Gastroesophageal sphincter (tissue), 4 donors: ENCODE data around the gene FCER2. TPM values are rescaled to one million over a fixed set of nuclear protein-coding genes. Genes with fewer than 3 reads are reported as not detected.

Experiments used
- ATAC-seq: fragments of 150-250 bp; one replicate; pipeline ENCODE4 v1.9.1; 2016; ENCODE audit warnings: mild to moderate bottlenecking, moderate library complexity
- H3K27ac ChIP-seq, 4 donors: fragments of 200-600 bp; sonication (generic) in 3 of 4; 1 replicate in 3 of 4; 2 replicates in 1 of 4; pipeline ENCODE4 v1.5.1; 2016 to 2019
- H3K27me3 ChIP-seq: fragments of 200-600 bp; sonication (generic); one replicate; pipeline ENCODE4 v1.5.1; 2019
- H3K36me3 ChIP-seq, 2 donors: fragments of 200-600 bp; sonication (generic); one replicate each; pipeline ENCODE4 v1.5.1; 2019; ENCODE audit warnings: control low read depth in 1 of 2
- H3K4me1 ChIP-seq, 3 donors: fragments of 200-600 bp; sonication (generic); 1 replicate in 2 of 3; 2 replicates in 1 of 3; pipeline ENCODE4 v1.5.1; 2016 to 2019; ENCODE audit warnings: control low read depth in 2 of 3
- H3K4me3 ChIP-seq, 2 donors: fragments of 200-600 bp; sonication (generic); one replicate each; pipeline ENCODE4 v1.5.1; 2019; ENCODE audit warnings: mild to moderate bottlenecking in 1 of 2, moderate library complexity in 1 of 2
- H3K9me3 ChIP-seq, 3 donors: fragments of 200-600 bp; sonication (generic); one replicate each; pipeline ENCODE4 v1.5.1; 2017 to 2019; ENCODE audit warnings: control low read depth in 2 of 3
- EP300 ChIP-seq: sonication (generic); formaldehyde crosslinking; IDR thresholded peaks from one replicate; pipeline ENCODE4 v1.6.1; 2017; ENCODE audit warnings: antibody characterized with exemption, mild to moderate bottlenecking
- POLR2A ChIP-seq, 2 donors: fragments of 450-650 bp; IDR thresholded peaks; one replicate each; pipeline ENCODE4 v1.6.1; 2017; ENCODE audit warnings: antibody characterized with exemption in 2 of 2, mild to moderate bottlenecking in 2 of 2, moderate library complexity in 1 of 2
- POLR2AphosphoS5 ChIP-seq: sonication (generic); formaldehyde crosslinking; IDR thresholded peaks from one replicate; pipeline ENCODE4 v1.6.1; 2017; ENCODE audit warnings: antibody characterized with exemption
- WGBS, 2 donors: methylation state at CpG; one replicate each; pipeline ENCODE4 v1.1.5; 2018; ENCODE audit warnings: low coverage in 1 of 2; 5-methylcytosine and 5-hydroxymethylcytosine counted together
- total RNA-seq, 4 donors: library from RNA; depleted of rRNA; stranded (reverse); fragments of >200 nt; gene quantifications; one replicate each; pipeline ENCODE4 v1.1.0, GENCODE V29; 2016
- TF ChIP-seq, protein P1 (sequence below), 4 experiments: fragments of 200-600 bp in 2 of 4; fragments of 450-650 bp in 2 of 4; sonication (generic) in 1 of 4; IDR thresholded peaks; one replicate each; pipeline ENCODE4 v1.5.1; 2017 to 2019; ENCODE audit warnings: antibody characterized with exemption in 4 of 4, mild to moderate bottlenecking in 2 of 4, moderate library complexity in 2 of 4

Gene FCER2
- total RNA-seq, 4 donors from 2014 or later = 1.2 TPM; not detected in 3

GRCh38 chr19:7744871-7745650 is 43.1 kb upstream of the FCER2 start:
- TF ChIP-seq POLR2A (IDR thresholded peaks at IDR 0.05) (no peak), EP300 (no peak), POLR2AphosphoS5 (no peak)
- TF ChIP-seq, protein P1, sequence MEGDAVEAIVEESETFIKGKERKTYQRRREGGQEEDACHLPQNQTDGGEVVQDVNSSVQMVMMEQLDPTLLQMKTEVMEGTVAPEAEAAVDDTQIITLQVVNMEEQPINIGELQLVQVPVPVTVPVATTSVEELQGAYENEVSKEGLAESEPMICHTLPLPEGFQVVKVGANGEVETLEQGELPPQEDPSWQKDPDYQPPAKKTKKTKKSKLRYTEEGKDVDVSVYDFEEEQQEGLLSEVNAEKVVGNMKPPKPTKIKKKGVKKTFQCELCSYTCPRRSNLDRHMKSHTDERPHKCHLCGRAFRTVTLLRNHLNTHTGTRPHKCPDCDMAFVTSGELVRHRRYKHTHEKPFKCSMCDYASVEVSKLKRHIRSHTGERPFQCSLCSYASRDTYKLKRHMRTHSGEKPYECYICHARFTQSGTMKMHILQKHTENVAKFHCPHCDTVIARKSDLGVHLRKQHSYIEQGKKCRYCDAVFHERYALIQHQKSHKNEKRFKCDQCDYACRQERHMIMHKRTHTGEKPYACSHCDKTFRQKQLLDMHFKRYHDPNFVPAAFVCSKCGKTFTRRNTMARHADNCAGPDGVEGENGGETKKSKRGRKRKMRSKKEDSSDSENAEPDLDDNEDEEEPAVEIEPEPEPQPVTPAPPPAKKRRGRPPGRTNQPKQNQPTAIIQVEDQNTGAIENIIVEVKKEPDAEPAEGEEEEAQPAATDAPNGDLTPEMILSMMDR (IDR thresholded peaks at IDR 0.05) = no peak
- no peaks in the 10 kb centered on the region for H3K36me3 ChIP-seq
- no peak for ATAC-seq
- WGBS, 2 donors = 33 to 60% methylated on average over 1 to 2 of the region's 12 CpGs
- no peak overlapping the region for H3K27ac ChIP-seq
- no peaks in the 10 kb centered on the region for H3K9me3 ChIP-seq
- H3K27me3 ChIP-seq = peaks cover 51% of the 10 kb centered on the region
- no peaks in the 10 kb centered on the region for H3K4me1 ChIP-seq
- no peak overlapping the region for H3K4me3 ChIP-seq

GRCh38 chr19:7744199-7744786 is 42.4 kb upstream of the FCER2 start:
- Histone ChIP-seq H3K9me3 (no peaks in the 10 kb centered on the region), H3K36me3 (no peaks in the 10 kb centered on the region), H3K27me3 (peaks cover 51% of the 10 kb centered on the region), H3K27ac (no peak overlapping the region), H3K4me1 (no peaks in the 10 kb centered on the region), H3K4me3 (no peak overlapping the region)
- WGBS, 2 donors = 50 to 67% methylated on average over 4 to 5 of the region's 5 CpGs
- ATAC-seq = no peak
- TF ChIP-seq POLR2AphosphoS5 (no peak), EP300 (no peak), POLR2A (IDR thresholded peaks at IDR 0.05) (no peak)
- TF ChIP-seq, protein P1 (IDR thresholded peaks at IDR 0.05) = no peak

GRCh38 chr19:7743425-7743841 is 41.5 kb upstream of the FCER2 start:
- no peaks in the 10 kb centered on the region for H3K9me3 ChIP-seq
- no peaks in the 10 kb centered on the region for H3K4me1 ChIP-seq
- no peaks in the 10 kb centered on the region for H3K36me3 ChIP-seq
- ATAC-seq = no peak
- no peak overlapping the region for H3K27ac ChIP-seq
- H3K4me3 ChIP-seq = no peak overlapping the region
- peaks cover 52% of the 10 kb centered on the region for H3K27me3 ChIP-seq
- no peak for TF ChIP-seq POLR2AphosphoS5
- 38 to 40% methylated on average over 1 to 2 of the region's 2 CpGs for WGBS, 2 donors

DNA sequence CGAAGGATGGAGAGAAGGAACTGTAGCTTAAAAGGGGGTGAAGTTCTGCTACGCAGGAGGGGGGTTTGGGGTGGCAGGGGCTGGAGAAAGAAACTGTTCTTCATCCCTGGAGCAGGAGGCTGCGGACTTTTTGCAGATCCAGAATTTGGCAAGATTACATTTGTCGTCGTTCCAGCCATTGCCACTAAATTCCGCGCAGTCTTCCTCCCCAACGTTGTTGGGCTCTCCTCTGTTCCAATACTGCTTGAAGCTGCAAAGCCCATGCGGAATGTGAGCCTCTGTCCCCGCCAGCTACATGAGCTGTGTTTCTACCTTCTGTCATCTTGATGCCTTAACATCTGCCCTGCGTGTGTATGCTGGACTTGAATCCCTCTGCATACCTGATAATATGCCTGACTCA is 41.1 kb upstream of the FCER2 start:
- Histone ChIP-seq H3K27me3 (peaks cover 52% of the 10 kb centered on the region), H3K27ac (no peak overlapping the region), H3K4me1 (no peaks in the 10 kb centered on the region), H3K9me3 (no peaks in the 10 kb centered on the region), H3K4me3 (no peak overlapping the region), H3K36me3 (no peaks in the 10 kb centered on the region)
- ATAC-seq = no peak
- TF ChIP-seq POLR2A (IDR thresholded peaks at IDR 0.05) (no peak), POLR2AphosphoS5 (no peak), EP300 (no peak)
- TF ChIP-seq, protein P1 (IDR thresholded peaks at IDR 0.05) = no peak
- WGBS, 2 donors = 50 to 74% methylated on average over 8 to 10 of the region's 11 CpGs

DNA sequence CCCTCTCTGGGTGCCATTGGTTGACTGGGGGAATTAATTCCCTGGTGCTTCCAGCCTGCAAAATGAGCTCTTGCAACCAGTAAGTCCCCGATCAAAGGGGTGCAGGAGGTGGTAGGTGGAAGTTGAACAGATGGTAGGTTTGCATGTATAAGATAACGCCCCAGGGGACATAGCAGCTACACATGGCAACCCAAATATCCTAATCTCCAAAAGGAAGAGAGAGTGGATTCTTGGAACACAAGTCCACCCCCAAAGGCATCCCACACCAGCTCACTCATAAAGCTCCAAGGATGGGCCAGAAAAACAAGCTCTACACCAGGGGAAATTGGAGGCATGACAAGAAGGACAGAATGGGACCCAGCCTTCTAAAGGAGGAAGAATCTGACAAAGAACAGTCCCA is 40.6 kb upstream of the FCER2 start:
- ATAC-seq = no peak
- TF ChIP-seq, protein P1 (IDR thresholded peaks at IDR 0.05) = no peak
- TF ChIP-seq EP300 = no peak
- TF ChIP-seq POLR2AphosphoS5 = no peak
- TF ChIP-seq POLR2A (IDR thresholded peaks at IDR 0.05) = no peak
- peaks cover 50% of the 10 kb centered on the region for H3K27me3 ChIP-seq
- H3K4me3 ChIP-seq = no peak overlapping the region
- H3K27ac ChIP-seq = no peak overlapping the region
- 81% methylated on average over 2 of the region's 2 CpGs; no CpG with 5 or more reads in 1 of the 2 donors for whole genome bisulfite sequencing, 2 donors
- H3K36me3 ChIP-seq = no peaks in the 10 kb centered on the region
- H3K9me3 ChIP-seq = no peaks in the 10 kb centered on the region
- no peaks in the 10 kb centered on the region for H3K4me1 ChIP-seq
